Sigmoid colon (tissue), 3 donors: ENCODE data around the gene ZNF503.

Source experiments
- POLR2A ChIP-seq, 2 donors: fragments of 450-650 bp; IDR thresholded peaks; one replicate each; pipeline ENCODE4 v1.6.1; 2016; ENCODE audit warnings: antibody characterized with exemption in 2 of 2, mild to moderate bottlenecking in 2 of 2, moderate library complexity in 2 of 2
- TF ChIP-seq, protein P1 (sequence below), 4 experiments: fragments of 450-650 bp in 3 of 4; fragments of 200-600 bp in 1 of 4; IDR thresholded peaks; one replicate each; pipeline ENCODE4 v1.5.1; 2016 to 2019; ENCODE audit warnings: antibody characterized with exemption in 4 of 4, mild to moderate bottlenecking in 3 of 4, moderate library complexity in 2 of 4

DNA sequence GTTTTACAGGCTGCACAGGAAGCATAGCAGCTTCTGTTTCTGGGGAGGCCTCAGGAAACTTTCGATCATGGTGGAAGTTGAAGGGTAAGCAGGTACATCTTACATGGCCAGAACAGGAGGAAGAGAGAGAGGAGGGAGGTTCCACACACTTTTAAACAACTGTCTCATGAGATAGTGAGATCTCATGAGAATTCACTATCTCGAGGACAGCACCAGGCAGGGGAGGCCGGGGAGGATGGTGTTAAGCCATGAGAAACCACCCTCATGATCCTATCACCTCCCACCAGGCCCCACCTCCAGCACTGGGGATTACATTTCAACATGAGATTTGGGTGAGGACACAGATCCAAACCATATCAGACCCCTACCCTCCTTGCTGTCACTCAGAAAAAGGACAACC, 23.7 kb downstream of the ZNF503 start:
- TF ChIP-seq POLR2A (IDR thresholded peaks at IDR 0.05) = no peak
- TF ChIP-seq, protein P1, sequence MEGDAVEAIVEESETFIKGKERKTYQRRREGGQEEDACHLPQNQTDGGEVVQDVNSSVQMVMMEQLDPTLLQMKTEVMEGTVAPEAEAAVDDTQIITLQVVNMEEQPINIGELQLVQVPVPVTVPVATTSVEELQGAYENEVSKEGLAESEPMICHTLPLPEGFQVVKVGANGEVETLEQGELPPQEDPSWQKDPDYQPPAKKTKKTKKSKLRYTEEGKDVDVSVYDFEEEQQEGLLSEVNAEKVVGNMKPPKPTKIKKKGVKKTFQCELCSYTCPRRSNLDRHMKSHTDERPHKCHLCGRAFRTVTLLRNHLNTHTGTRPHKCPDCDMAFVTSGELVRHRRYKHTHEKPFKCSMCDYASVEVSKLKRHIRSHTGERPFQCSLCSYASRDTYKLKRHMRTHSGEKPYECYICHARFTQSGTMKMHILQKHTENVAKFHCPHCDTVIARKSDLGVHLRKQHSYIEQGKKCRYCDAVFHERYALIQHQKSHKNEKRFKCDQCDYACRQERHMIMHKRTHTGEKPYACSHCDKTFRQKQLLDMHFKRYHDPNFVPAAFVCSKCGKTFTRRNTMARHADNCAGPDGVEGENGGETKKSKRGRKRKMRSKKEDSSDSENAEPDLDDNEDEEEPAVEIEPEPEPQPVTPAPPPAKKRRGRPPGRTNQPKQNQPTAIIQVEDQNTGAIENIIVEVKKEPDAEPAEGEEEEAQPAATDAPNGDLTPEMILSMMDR (IDR thresholded peaks at IDR 0.05) = no peak
